DND-41 (cell line): ENCODE results near the gene CLCN7.

Experiments
- CTCF ChIP-seq: IDR thresholded peaks from 2 replicates; pipeline ENCODE4 v1.5.1; 2012; ENCODE audit warnings: borderline replicate concordance, low read length, moderate library complexity, mild to moderate bottlenecking; ENCODE audit not compliant: poor library complexity, severe bottlenecking; ENCODE audit errors: extremely low read depth
- EZH2 ChIP-seq: IDR thresholded peaks from 3 replicates; pipeline ENCODE4 v1.6.1; 2012; ENCODE audit warnings: borderline replicate concordance, low read depth, mild to moderate bottlenecking, moderate library complexity, low read length, inconsistent platforms; ENCODE audit not compliant: severe bottlenecking

- TF ChIP-seq CTCF: no peak
- no peak for TF ChIP-seq EZH2
Observed at GRCh38 chr16:1481906-1482835, 7.3 kb upstream of the CLCN7 start.
